HS-27A (cell line): Measurements from ENCODE around the gene FRAT2.

Source experiments
- DNase-seq: peaks from one replicate; pipeline ENCODE4 v3.0.0-alpha.2; 2012; ENCODE audit warnings: low read depth, missing footprints

The FRAT2 gene

DNA sequence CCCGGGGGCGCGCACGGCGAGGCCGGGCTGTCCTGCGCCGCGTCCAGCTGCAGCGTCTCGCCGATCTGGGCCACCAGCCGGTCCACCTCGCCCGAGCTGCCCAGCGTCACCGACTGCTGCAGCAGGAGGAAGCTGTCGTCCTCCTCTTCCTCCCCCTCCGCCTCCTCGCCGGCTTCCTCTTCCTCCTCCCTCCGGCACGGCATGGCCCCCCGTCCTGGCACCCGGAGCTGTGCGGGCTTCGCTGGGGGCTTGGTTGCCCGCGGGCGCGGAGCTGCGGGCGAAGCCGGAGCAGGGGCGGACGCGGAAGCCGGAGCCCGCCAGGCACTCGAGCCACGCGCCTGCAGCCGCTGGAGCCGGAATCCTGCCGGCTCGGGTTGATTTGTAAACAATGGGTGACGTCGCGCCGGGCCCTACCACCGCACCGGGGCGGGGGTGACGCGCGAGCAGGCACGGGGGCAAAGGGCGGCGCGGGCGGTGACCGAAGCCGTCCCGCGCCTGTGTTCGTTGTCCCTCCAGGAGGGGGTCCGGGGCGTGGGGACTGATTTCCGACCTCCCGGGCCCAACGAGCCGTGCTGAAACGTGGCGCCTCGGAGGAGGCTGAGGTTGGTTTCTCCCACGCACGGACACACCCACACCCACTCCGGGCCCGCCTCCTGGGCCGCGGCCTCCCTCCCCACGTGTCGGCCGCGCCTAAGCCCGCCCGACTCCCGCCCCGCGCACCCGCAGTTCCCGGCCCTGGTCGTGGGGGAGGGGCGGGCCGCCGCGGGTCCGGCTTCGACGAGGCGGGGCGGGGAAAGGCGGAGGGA is at the start of gene FRAT2:
Gene FRAT2 (minus strand): TSS at position 360 of the 806 bp plus-strand sequence. CDS start 157 bp downstream, at position 203.
- peak; percentile 49 for DNase-seq

- no peak for DNase-seq
Observed at GRCh38 chr10:97384156-97384555, 49.6 kb upstream of the FRAT2 start.

DNA sequence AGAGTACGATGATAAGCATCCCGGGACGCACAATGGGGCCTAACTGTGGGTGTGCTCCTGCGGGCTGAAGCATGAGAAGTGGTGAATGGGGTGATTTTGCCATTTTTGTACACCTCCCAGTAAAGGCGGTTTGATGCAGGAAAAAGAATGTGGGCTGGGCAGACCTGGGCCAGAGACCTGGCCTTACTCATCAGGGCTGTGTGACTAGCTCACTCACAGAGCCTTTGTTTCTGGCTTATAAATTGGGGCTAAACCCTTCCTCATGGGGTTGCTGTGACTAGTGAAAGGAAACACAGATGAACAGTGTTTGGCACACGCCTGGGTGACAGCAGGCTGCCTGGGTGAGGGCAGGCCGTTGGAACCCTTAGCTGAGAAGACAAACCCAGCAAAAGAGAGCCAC is 48.6 kb upstream of the FRAT2 start:
- no peak for DNase-seq

GRCh38 chr10:97381626-97382025 is 47.1 kb upstream of the FRAT2 start:
- DNase-seq: no peak

- DNase-seq: no peak
Observed at GRCh38 chr10:97380516-97380915, 46.0 kb upstream of the FRAT2 start.

- DNase-seq: no peak
Observed at GRCh38 chr10:97378933-97379921, 44.7 kb upstream of the FRAT2 start.

GRCh38 chr10:97376413-97376812 is 41.9 kb upstream of the FRAT2 start:
- no peak for DNase-seq

GRCh38 chr10:97373456-97373855 is 38.9 kb upstream of the FRAT2 start:
- no peak for DNase-seq

DNA sequence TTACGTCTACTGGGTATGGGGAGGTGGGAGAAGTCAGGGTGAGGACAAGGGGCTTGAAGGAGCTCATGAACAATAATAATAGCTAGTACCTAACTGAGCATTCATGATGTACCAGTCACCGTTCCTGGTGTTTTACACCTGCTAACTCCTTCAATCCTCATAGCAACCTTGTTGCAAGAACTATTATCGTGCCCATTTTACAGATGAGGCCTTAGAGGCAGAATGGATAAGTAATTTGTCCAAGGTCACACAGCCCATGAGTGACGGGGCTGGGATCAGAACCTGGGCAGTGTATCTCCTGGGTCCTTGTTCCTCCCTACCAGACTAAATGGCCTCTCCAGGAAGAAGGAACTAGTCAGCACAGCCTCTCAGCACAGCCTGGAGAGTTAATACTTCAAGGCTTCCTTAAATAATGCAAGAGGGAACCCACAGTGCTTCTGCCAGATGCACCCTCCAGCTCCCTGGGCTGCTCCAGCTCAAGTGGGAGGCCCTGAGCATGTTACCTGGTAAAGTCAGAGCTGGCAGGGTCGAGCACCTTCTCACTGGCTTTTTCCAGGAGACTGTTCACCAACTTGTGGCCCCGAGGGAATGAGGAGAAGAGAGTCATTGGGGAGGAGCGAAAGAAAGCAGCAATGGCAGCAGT is 37.8 kb upstream of the FRAT2 start:
- no peak for DNase-seq

DNA sequence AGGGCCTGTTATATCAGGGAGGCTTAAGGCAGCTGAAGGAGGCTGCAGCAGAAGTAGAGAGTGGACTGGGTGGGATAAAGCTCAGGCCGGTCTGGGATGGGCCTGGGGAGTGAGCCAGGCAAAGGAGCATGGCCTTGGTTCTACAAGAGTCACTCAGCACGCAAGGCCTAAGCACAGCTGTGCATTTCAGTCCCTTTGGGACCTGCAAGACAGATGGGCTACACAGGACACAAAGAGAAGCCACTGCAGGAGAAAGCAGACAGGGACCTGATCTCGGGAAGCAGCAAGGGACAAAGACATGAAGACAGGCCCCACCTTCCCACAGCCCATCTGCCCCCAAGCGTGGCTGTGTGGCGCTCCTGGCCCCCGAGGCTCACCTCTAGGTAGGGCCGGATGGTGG is 37.2 kb upstream of the FRAT2 start:
- DNase-seq: no peak

GRCh38 chr10:97367126-97367649 is 32.7 kb upstream of the FRAT2 start:
- DNase-seq: no peak

- DNase-seq: no peak
Observed at GRCh38 chr10:97366572-97366971, 32.0 kb upstream of the FRAT2 start.

- DNase-seq: no peak
Observed at GRCh38 chr10:97365761-97366351, 31.3 kb upstream of the FRAT2 start.

GRCh38 chr10:97363071-97363470 is 28.5 kb upstream of the FRAT2 start:
- DNase-seq: no peak

- no peak for DNase-seq
Observed at GRCh38 chr10:97362310-97363033, 27.9 kb upstream of the FRAT2 start.

DNA sequence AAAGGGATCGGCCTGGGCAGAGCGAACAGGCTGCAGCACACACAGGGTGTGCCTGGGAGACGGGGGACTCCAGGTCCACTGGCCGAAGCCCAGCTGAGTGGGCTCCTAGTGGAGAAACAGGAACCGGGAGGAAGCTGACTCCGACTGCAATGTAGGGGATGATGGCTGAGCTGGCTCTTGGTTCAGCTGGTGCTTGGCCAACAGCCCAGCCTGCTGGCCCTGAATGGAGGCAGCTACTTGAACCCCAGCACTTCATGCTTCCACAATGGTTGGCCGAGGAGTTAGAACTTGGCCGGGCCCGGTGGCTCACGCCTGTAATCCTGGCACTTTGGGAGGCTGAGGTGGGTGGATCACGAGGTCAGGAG is 27.0 kb upstream of the FRAT2 start:
- no peak for DNase-seq

- DNase-seq: no peak
Observed at GRCh38 chr10:97360705-97361536, 26.4 kb upstream of the FRAT2 start.

GRCh38 chr10:97358781-97359180 is 24.3 kb upstream of the FRAT2 start:
- DNase-seq: no peak

GRCh38 chr10:97358349-97358748 is 23.8 kb upstream of the FRAT2 start:
- no peak for DNase-seq

DNA sequence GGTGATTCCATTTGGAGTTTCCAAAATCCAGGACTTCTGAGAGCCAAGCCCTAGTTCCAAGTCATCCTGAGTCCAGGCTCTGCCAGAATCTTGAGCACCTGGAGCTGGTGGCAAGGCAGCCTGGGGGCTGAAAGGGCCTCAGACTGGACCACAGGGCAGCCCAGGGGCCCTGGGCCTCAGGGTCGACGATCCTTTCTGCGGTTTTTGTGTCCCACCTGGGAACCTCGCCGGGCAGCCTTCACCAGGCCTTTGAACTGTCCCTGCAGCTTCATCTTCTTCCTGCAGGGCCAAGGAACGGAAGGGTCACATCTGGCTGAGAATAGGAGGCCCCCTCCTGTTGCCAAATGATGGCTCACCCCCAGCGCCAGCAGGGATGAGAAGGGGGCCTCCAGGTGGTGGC is 22.4 kb upstream of the FRAT2 start:
- DNase-seq: no peak
